GM12864 (cell line): Measurements from ENCODE around the gene C17orf100.

Experiments
- DNase-seq: peaks from one replicate; pipeline ENCODE4 v3.0.0-alpha.2; 2011; ENCODE audit warnings: low read depth
- H3K4me3 ChIP-seq: 2 replicates; pipeline ENCODE4 v1.5.1; 2011; ENCODE audit warnings: mild to moderate bottlenecking, low read depth, low read length, control low read depth
- CTCF ChIP-seq: IDR thresholded peaks from 2 replicates; pipeline ENCODE4 v1.5.1; 2011; ENCODE audit warnings: low read depth, mild to moderate bottlenecking, moderate library complexity, low read length, control low read depth, inconsistent platforms; ENCODE audit errors: missing control alignments

C17orf100 gene

GRCh38 chr17:6651354-6651918 is at the start of gene C17orf100, which contains the start of gene MED31:
Gene C17orf100 (plus strand): TSS chr17:6651762. CDS start chr17:6651914, 152 bp downstream.
Gene MED31 (minus strand): TSS chr17:6651605. CDS start chr17:6651528, 77 bp downstream.
- no peak for TF ChIP-seq CTCF
- DNase-seq: peak; percentile 81
- peak within 1 kb of the TSS; percentile 87 for H3K4me3 ChIP-seq

DNA sequence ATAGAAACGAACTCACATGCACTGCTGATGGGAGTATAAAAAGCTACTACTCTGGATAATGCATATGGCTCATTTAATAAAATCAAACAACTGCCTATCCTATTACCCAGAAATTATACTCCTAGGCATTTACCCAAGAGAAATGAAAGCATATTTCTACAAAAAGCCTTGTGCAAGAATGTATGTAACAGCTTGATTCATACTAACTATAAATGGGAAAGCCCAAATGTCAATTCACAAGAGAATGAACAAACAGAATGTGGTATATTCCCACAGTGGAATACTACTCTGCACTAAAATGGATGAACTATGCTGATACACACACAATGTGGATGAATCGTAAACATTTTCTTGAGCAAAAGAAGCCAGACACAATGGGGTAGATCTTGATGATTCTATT is 49.4 kb upstream of the C17orf100 start:
- no peak overlapping the region for H3K4me3 ChIP-seq
- no peak for DNase-seq
- no peak for TF ChIP-seq CTCF

DNA sequence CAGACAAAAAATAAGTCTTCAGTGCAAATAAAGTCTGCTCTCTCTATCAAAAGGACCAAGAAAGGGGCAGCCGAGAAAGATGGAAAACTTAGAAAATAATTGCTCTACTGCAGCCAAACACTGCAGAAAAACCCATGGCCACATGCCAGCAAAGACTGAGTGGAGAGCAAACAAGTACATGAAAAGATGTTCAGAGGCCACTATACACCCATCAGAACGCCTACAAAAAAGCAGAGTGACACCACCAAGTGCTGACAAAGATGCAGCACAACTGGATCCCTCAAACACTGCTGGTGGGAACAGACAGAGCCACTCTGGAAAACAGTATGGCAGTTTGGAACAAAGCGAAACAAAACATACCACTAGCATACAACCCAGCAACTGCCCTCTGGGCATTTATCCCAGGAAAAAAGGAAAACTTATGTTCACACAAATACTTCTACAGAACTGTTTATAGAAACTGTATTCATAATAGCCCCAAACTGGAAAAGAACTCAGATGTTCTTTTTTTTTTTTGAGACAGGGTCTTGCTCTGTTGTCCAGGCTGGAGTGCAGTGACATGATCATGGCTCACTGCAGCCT is 47.7 kb upstream of the C17orf100 start:
- H3K4me3 ChIP-seq: no peak overlapping the region
- TF ChIP-seq CTCF: no peak
- no peak for DNase-seq

DNA sequence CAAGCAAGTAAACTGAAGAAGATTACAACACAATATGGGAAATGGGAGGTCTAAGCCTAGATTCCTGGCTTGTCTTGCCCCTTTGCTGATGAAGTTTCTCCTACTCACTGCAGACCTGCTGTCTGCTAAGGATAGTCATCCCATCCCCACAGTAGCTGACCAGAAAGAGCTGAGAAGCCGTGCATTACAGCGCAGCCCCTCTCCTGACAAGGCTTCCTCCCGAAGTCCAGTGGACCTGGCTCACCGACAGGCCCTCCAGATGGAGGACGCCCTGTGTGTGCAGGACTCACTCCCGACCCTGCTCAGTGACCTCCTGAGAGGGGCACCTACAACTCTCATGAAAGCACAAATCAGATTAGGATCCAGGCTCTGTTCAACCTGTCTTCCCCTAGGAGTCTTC is 46.4 kb upstream of the C17orf100 start:
- no peak for DNase-seq
- no peak for TF ChIP-seq CTCF
- no peak overlapping the region for H3K4me3 ChIP-seq

DNA sequence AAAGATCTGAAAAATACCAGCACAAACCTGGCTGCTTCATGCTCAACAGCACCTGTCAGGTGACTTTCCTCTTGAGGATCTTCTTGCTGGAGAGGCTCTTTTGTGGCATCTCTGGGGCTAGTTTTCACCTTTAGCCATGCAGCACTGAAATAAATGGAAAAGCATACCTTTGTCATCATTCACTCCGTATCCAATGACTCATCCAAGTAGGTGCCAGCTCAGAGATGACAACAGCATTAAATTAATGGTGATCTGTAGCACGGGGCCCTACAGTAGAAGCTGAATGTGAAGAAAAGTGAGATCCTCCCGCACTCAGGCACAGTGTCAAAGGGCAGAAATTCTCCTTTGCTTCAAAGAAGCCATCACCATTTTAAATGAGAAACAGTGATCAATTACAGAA is 43.2 kb upstream of the C17orf100 start:
- no peak for TF ChIP-seq CTCF
- H3K4me3 ChIP-seq: no peak overlapping the region
- no peak for DNase-seq

- no peak for DNase-seq
- TF ChIP-seq CTCF: no peak
- no peak overlapping the region for H3K4me3 ChIP-seq
These were observed 41.6 kb upstream of the C17orf100 start for GRCh38 chr17:6610011-6610410.

DNA sequence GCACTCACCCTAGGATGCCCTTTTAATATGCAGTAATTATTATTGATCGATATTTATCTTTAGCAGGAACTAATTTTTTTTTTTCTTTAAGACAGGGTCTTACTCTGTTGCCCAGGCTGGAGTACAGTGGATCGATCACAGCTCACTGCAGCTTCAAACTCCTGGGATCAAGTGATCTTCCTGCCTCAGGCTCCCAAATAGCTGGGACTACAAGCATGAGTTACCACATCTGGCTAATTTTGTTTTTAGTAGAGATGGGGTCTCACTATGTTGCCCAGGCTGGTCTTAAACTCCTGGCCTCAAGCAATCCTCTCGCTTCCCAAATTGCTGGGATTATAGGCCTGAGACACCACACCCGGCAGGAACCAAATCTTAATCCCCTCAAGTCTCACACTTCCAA is 40.3 kb upstream of the C17orf100 start:
- H3K4me3 ChIP-seq: no peak overlapping the region
- DNase-seq: no peak
- no peak for TF ChIP-seq CTCF
